ENCODE measurements around the gene DNAJC18. TPM values are rescaled to one million over a fixed set of nuclear protein-coding genes. Genes with fewer than 3 reads are reported as not detected.
A peak's percentile ranks its signal among the peaks of the same experiment; 100 is the strongest.
"Not testable (repeated sequence)": the region's sequence is repeated elsewhere in the genome, so short reads cannot be mapped to it uniquely, and the experiment has no call there.

DNAJC18 gene
- 10 to 100 TPM in 3 of 4 donors, 1 to 10 TPM in 1; 7.6 to 27.7 (median 14.5) TPM for total RNA-seq

DNA sequence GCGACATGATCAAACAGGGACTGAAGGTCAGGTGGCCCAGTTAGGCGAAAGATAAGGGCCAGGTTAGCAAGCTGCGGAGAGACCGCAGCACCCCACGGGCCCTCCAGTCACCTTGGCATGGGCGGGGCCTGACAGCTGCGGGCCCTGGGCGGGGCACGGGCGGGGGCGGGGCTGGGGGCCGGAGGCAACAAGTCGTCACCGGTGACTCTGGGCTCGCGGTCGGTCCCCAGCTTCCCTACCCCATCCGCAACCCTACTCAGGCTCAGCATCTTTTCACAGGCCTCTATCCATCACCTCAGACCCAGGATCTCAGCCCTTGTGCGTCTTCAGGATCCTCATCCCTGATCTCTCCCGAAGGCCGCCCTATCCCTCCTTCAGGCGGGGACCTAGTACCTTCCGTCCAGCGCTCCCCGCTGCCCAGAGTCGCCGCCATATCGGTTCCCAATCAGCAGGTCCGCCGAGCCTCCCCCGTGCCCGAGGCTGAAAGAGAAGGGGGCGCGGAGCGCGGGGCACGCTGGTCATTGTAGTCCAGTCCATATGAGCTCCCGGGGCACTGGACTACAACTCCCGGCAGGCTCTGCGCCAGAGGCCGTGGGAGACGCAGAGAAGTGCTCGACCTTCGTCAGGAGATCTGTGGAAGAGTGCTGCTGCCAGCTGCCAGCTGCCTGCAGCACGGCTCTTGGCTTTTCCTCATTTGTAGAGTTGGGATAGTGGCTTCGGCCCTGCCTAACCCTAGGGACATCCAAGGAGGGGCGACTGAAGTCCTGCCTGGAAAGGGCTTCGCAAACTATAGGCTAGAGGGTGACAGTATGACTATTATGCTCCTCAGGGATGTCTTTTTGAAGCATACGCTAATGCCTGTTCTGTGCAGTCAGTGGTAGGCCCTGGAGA is at the start of gene DNAJC18:
Gene DNAJC18, minus strand, starts transcription at position 513 of the 891 bp plus-strand sequence. Its CDS starts 80 bp downstream, at position 433.
- Histone ChIP-seq H3K4me3 (peak within 1 kb of the TSS; percentile 89 to 93), H3K9me3 (no peaks in the 10 kb centered on the region), H3K36me3 (peaks cover 0 to 27% of the 10 kb centered on the region in 2 donors), H3K4me1 (peaks cover 0 to 20% (median 4%) of the 10 kb centered on the region in 3 donors), H3K27me3 (no peaks in the 10 kb centered on the region), H3K27ac (peak within 1 kb of the TSS; percentile 92 to 98 (median 94))
- peak; percentile 16 to 32 for TF ChIP-seq POLR2A (IDR thresholded peaks at IDR 0.05)
- TF ChIP-seq, protein P1, sequence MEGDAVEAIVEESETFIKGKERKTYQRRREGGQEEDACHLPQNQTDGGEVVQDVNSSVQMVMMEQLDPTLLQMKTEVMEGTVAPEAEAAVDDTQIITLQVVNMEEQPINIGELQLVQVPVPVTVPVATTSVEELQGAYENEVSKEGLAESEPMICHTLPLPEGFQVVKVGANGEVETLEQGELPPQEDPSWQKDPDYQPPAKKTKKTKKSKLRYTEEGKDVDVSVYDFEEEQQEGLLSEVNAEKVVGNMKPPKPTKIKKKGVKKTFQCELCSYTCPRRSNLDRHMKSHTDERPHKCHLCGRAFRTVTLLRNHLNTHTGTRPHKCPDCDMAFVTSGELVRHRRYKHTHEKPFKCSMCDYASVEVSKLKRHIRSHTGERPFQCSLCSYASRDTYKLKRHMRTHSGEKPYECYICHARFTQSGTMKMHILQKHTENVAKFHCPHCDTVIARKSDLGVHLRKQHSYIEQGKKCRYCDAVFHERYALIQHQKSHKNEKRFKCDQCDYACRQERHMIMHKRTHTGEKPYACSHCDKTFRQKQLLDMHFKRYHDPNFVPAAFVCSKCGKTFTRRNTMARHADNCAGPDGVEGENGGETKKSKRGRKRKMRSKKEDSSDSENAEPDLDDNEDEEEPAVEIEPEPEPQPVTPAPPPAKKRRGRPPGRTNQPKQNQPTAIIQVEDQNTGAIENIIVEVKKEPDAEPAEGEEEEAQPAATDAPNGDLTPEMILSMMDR (IDR thresholded peaks at IDR 0.05) = peak in 1 of 4 experiments; percentile 18
- TF ChIP-seq POLR2AphosphoS5 (IDR thresholded peaks at IDR 0.05) = peak; percentile 60
- no peak for TF ChIP-seq EP300 (IDR thresholded peaks at IDR 0.05)
- ATAC-seq = peak; percentile 99
- whole genome bisulfite sequencing, 2 donors (ENCODE audit: low coverage in 1 of 2) = 0% methylated on average over 1 to 8 of the region's 49 CpGs

DNA sequence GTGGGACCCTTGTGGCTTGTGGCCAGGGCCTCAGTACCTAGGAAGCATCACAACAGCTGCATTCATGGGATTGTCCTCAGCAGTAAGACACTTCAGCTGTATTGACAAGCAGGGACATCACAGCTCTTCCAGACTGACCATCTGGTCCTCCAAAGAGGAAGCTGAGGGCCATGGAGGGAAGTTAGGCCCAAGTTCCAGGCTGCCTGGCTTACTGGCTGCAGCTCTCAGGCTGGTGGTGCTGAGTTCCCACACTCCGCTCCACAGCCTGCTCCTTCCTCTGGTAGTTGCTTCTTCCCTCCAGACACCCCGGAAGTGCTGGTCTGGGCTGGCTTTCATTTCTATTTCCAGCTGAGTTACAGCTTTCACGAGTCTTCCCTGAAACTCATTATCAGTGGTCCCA is 48.9 kb upstream of the DNAJC18 start:
- no peak for TF ChIP-seq POLR2A (IDR thresholded peaks at IDR 0.05)
- TF ChIP-seq EP300 (IDR thresholded peaks at IDR 0.05) = no peak
- TF ChIP-seq POLR2AphosphoS5 (IDR thresholded peaks at IDR 0.05) = no peak
- TF ChIP-seq, protein P1 (IDR thresholded peaks at IDR 0.05) = no peak
- Histone ChIP-seq H3K9me3 (no peaks in the 10 kb centered on the region), H3K27me3 (no peaks in the 10 kb centered on the region), H3K4me1 (peaks cover 0 to 12% (median 8%) of the 10 kb centered on the region in 3 donors), H3K36me3 (no peaks in the 10 kb centered on the region), H3K4me3 (no peak overlapping the region), H3K27ac (peak overlapping the region in 3 of 4 donors; percentile 1 to 58 (median 27))
- ATAC-seq = peak; percentile 57
- 60 to 79% methylated on average over 2 to 3 of the region's 3 CpGs for WGBS, 2 donors (ENCODE audit: low coverage in 1 of 2)

DNA sequence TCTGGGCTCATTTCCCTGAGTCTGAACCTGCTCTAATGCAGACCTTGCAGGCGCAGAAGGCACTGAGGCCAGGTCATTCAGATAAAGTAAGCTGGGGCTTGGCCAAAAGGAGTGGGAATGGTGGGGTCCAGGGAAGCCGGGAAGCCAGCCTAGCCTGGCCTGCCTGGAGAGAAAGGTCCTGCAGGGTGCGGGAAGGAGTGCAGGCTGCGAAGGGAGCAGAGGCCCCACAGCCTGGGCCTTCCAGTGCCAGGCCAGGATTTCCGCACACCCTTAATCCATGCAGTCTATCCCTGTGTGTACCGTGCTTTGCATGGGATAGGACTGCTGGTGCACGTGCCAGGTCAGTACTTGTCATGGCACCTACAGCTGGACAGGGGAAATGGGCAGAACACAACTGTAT is 46.9 kb upstream of the DNAJC18 start:
- no peak overlapping the region for H3K4me3 ChIP-seq
- ATAC-seq = no peak
- no peaks in the 10 kb centered on the region for H3K27me3 ChIP-seq
- H3K9me3 ChIP-seq = no peaks in the 10 kb centered on the region
- peaks cover 0 to 19% (median 16%) of the 10 kb centered on the region in 3 donors for H3K4me1 ChIP-seq
- TF ChIP-seq EP300 (IDR thresholded peaks at IDR 0.05) (no peak), POLR2AphosphoS5 (IDR thresholded peaks at IDR 0.05) (no peak)
- TF ChIP-seq, protein P1 (IDR thresholded peaks at IDR 0.05) = no peak
- WGBS, 2 donors (ENCODE audit: low coverage in 1 of 2) = 86 to 100% methylated on average over 1 to 4 of the region's 7 CpGs
- H3K36me3 ChIP-seq = no peaks in the 10 kb centered on the region
- H3K27ac ChIP-seq = no peak overlapping the region

DNA sequence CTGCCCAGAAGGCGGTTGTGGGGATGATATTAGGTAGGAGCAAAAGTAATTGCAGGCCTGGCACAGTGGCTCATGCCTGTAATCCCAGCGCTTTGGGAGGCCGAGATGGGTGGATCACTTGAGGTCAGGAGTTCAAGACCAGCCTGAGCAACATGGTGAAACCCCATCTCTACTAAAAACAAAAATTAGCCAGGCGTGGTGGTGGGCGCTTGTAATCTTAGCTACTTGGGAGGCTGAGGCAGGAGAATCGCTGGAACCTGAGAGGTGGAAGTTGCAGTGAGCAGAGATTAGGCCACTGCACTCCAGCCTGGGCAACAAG is 43.5 kb upstream of the DNAJC18 start:
- H3K27me3 ChIP-seq, H3K9me3 ChIP-seq, ATAC-seq: not testable (repeated sequence)
- Histone ChIP-seq H3K4me3 (peak overlapping the region in 1 of 2 donors; percentile 56), H3K36me3 (peaks cover 0 to 26% of the 10 kb centered on the region in 2 donors), H3K4me1 (peaks cover 0 to 45% (median 20%) of the 10 kb centered on the region in 3 donors), H3K27ac (peak overlapping the region; percentile 89 to 95 (median 91))
- WGBS, 2 donors (ENCODE audit: low coverage in 1 of 2) = 49% methylated on average over 6 of the region's 6 CpGs; no CpG with 5 or more reads in 1 of the 2 donors

DNA sequence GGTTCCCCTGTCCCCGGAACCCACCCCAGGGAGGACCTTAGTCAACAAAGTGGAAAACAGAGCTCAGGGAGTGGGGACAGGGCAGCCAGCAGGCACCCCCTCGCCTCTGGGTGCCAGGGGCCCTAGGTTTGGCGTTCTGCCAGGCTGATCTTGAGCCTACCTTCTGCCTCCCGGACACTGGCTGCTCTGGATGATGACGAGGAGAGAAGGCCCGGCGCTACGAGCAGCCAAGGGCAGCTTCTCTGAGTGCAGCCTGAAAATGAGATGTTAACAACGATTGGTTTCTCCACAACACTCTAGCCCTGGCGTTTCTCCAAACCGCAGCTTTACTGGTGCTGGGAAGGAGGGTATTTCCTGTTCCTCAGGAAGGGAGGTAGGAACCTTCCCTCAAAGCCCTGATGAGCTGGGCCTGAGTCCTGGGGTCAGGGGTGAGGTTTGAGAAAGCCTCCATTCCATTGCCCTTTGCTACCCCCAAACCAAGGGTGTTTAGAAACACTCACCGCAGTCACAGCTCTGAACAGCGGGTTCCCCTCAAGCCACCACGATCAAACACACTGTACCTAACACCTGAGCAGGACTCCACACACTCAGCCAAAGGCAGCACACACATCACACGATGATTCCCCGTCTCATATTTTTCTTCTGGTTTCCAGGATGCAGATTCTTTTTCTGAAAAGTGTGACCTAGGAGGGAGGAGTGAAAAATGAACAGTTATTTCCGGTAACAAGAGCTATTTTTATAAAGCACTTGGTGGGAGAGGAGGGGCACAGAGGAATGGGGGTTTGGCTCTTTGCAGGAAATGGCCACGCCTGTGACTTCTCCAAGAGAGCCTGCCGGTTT is 42.9 kb upstream of the DNAJC18 start, which contains the start of gene STING1:
Gene STING1, minus strand, starts transcription at position 709 of the 840 bp plus-strand sequence. CDS start 1,054 bp downstream, outside the sequence.
- peak within 1 kb of the TSS; percentile 26 to 56 for H3K4me3 ChIP-seq
- H3K36me3 ChIP-seq = peaks cover 0 to 32% of the 10 kb centered on the region in 2 donors
- ATAC-seq = peak; percentile 71
- H3K27me3 ChIP-seq = no peaks in the 10 kb centered on the region
- peaks cover 0 to 45% (median 20%) of the 10 kb centered on the region in 3 donors for H3K4me1 ChIP-seq
- no peaks in the 10 kb centered on the region for H3K9me3 ChIP-seq
- H3K27ac ChIP-seq = peak within 1 kb of the TSS; percentile 89 to 95 (median 91)
- TF ChIP-seq, protein P1 (IDR thresholded peaks at IDR 0.05) = no peak
- peak; percentile 83 for TF ChIP-seq POLR2AphosphoS5 (IDR thresholded peaks at IDR 0.05)
- TF ChIP-seq EP300 (IDR thresholded peaks at IDR 0.05) = no peak
- peak in 1 of 2 donors; percentile 16 for TF ChIP-seq POLR2A (IDR thresholded peaks at IDR 0.05)
- 0 to 3% methylated on average over 6 to 10 of the region's 19 CpGs for WGBS, 2 donors (ENCODE audit: low coverage in 1 of 2)

All from gastroesophageal sphincter (tissue), 4 donors.